Cardiac muscle cell (in vitro differentiated cells and primary cell): Measurements from ENCODE around the gene PNPLA7. TPM values are rescaled to one million over a fixed set of nuclear protein-coding genes. Genes with fewer than 3 reads are reported as not detected.

Source experiments
- DNase-seq, 2 donors: peaks; one replicate each; pipeline versions ENCODE4 v3.0.0 to v3.0.0-alpha.2; 2010 to 2017; ENCODE audit warnings: low read depth in 1 of 2, low spot score in 1 of 2
- H3K27ac ChIP-seq: fragments of 200-600 bp; sonication (generic); 2 replicates; pipeline ENCODE4 v1.5.1; 2016
- H3K27me3 ChIP-seq: fragments of 200-600 bp; sonication (generic); 2 replicates; pipeline ENCODE4 v1.6.0; 2016; ENCODE audit warnings: control low read depth
- H3K36me3 ChIP-seq: fragments of 200-600 bp; sonication (generic); 2 replicates; pipeline ENCODE4 v1.5.1; 2016; ENCODE audit warnings: control low read depth
- H3K4me1 ChIP-seq: fragments of 200-600 bp; sonication (generic); 2 replicates; pipeline ENCODE4 v1.8.1; 2017; ENCODE audit warnings: low read depth, mild to moderate bottlenecking, mixed run types
- H3K4me3 ChIP-seq: fragments of 200-600 bp; sonication (generic); 2 replicates; pipeline ENCODE4 v1.5.1; 2016; ENCODE audit warnings: mild to moderate bottlenecking
- H3K9me3 ChIP-seq: fragments of 200-600 bp; sonication (generic); 2 replicates; pipeline ENCODE4 v1.5.1; 2017; ENCODE audit warnings: low read depth, mild to moderate bottlenecking, control low read depth
- CTCF ChIP-seq: IDR thresholded peaks from 2 replicates; pipeline ENCODE4 v1.5.1; 2012; ENCODE audit warnings: low read depth, mild to moderate bottlenecking, low read length
- polyA plus RNA-seq: library from polyadenylated mRNA; unstranded; fragments of >200 nt; fragmentation: Nextera tagmentation; extraction: Ambion mirVana; gene quantifications from 2 replicates; pipeline ENCODE4 v1.2.1, GENCODE V29; 2016
- total RNA-seq: library from RNA; depleted of rRNA; stranded (reverse); fragments of >200 nt; gene quantifications from 2 replicates; pipeline ENCODE4 v1.2.3, GENCODE V29; 2016

Gene PNPLA7
- total and polyA plus RNA-seq, 2 experiments from 2014 or later, result 1.4 to 3.6 TPM

GRCh38 chr9:137498720-137499150 is 51.5 kb downstream of the PNPLA7 start:
- TF ChIP-seq CTCF, result no peak
- Histone ChIP-seq H3K27me3 (no peaks in the 10 kb centered on the region), H3K36me3 (no peaks in the 10 kb centered on the region), H3K27ac (no peak overlapping the region), H3K9me3 (no peaks in the 10 kb centered on the region), H3K4me1 (no peaks in the 10 kb centered on the region), H3K4me3 (no peak overlapping the region)
- DNase-seq, result no peak

DNA sequence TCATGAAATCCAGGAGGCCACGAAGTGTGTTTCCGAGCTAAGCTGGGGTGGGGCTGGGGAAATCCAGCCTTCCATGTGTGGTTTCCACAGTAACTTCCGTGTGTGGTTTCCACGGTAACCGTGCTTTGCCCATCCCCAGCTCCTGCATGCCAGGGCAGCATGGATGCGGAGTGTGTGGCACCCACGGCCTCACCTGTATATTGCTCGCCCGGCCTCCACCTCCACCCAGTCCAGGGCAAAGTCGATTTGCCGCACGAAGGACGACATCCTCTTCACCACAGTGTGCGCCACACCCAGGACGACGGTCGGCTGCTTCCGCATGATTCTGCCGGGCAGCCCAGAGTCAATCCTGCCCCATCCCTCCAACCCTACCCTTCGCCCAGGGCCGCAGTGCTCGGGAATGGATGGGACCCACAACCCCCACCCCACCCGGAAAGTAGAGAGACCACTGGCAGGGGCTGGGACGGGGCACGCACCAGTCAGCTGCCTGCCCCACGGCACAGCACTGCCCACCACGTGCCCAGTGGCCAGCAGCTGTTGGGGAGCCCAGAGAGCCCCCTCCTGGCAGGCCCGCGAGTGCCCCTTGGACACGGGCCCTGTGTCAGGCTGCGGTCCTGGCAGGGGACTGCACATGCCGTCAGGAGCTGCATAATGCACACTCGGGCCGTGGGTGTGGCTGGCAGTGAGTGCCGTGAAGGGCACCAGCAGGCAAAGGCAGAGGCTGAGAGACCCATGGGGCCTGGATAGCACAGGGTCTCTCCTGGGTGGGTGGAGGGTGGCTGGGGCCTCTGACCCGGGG is 52.1 kb downstream of the PNPLA7 start:
- H3K27ac ChIP-seq, result no peak overlapping the region
- no peak for TF ChIP-seq CTCF
- H3K4me3 ChIP-seq, result no peak overlapping the region
- H3K4me1 ChIP-seq, result no peaks in the 10 kb centered on the region
- H3K9me3 ChIP-seq, result no peaks in the 10 kb centered on the region
- no peaks in the 10 kb centered on the region for H3K27me3 ChIP-seq
- H3K36me3 ChIP-seq, result no peaks in the 10 kb centered on the region
- DNase-seq, result no peak

GRCh38 chr9:137496601-137497375 is 53.4 kb downstream of the PNPLA7 start:
- Histone ChIP-seq H3K36me3 (no peaks in the 10 kb centered on the region), H3K4me1 (peaks cover 4% of the 10 kb centered on the region), H3K27me3 (no peaks in the 10 kb centered on the region), H3K27ac (no peak overlapping the region), H3K9me3 (no peaks in the 10 kb centered on the region), H3K4me3 (no peak overlapping the region)
- DNase-seq, result no peak
- TF ChIP-seq CTCF, result no peak

- H3K4me3 ChIP-seq, result no peak overlapping the region
- TF ChIP-seq CTCF, result no peak
- no peaks in the 10 kb centered on the region for H3K27me3 ChIP-seq
- no peak for DNase-seq
- H3K4me1 ChIP-seq, result peaks cover 16% of the 10 kb centered on the region
- H3K36me3 ChIP-seq, result no peaks in the 10 kb centered on the region
- no peak overlapping the region for H3K27ac ChIP-seq
- no peaks in the 10 kb centered on the region for H3K9me3 ChIP-seq
Measured at GRCh38 chr9:137494550-137495351, 55.5 kb downstream of the PNPLA7 start.

DNA sequence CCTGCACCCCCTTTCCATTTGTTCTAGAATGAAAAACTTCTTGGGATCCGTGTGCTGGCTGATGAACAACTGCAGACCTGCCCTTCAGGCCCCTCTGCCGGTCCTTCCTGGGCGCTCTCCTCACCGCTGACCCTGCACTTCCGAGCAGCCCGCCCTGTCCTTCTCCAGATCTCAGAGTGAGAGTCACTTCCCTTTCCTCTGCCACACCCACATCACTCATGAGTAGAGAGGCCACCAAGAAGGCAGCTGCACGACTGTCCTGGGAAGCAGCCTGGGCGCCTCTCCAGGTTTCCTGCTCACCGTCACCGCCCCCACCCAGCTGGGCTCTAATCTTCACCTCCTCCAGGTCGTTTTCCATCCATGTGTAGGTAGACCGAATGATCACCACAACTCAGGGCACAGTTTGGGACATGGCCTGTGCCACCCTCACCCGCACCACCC is 56.1 kb downstream of the PNPLA7 start:
- peaks cover 16% of the 10 kb centered on the region for H3K4me1 ChIP-seq
- no peak for DNase-seq
- H3K27me3 ChIP-seq, result no peaks in the 10 kb centered on the region
- H3K36me3 ChIP-seq, result no peaks in the 10 kb centered on the region
- H3K9me3 ChIP-seq, result no peaks in the 10 kb centered on the region
- H3K4me3 ChIP-seq, result no peak overlapping the region
- no peak for TF ChIP-seq CTCF
- H3K27ac ChIP-seq, result no peak overlapping the region
